Neural progenitor cell (in vitro differentiated cells): ENCODE results near the gene OR51E1. TPM values are rescaled to one million over a fixed set of nuclear protein-coding genes. Genes with fewer than 3 reads are reported as not detected.

ENCODE experiments used
- DNase-seq: peaks from one replicate; pipeline ENCODE4 v3.0.0-alpha.2; 2016; ENCODE audit warnings: low spot score
- H2AFZ ChIP-seq: fragments of 200-600 bp; sonication (generic); replicated peaks from 2 replicates; pipeline ENCODE4 v1.6.1; 2016; ENCODE audit warnings: antibody characterized with exemption
- H3F3A ChIP-seq: fragments of 200-600 bp; sonication (generic); 2 replicates; pipeline ENCODE4 v1.6.1; 2016; ENCODE audit warnings: antibody characterized with exemption, low read depth
- H3K27ac ChIP-seq: fragments of 200-600 bp; sonication (generic); 2 replicates; pipeline ENCODE4 v1.5.1; 2016; ENCODE audit warnings: mild to moderate bottlenecking
- H3K27me3 ChIP-seq: fragments of 200-600 bp; sonication (generic); 2 replicates; pipeline ENCODE4 v1.6.1; 2016; ENCODE audit warnings: mild to moderate bottlenecking, moderate library complexity
- H3K36me3 ChIP-seq: fragments of 200-600 bp; sonication (generic); 2 replicates; pipeline ENCODE4 v1.5.1; 2016
- H3K4me1 ChIP-seq: fragments of 200-600 bp; sonication (generic); 2 replicates; pipeline ENCODE4 v1.6.1; 2016; ENCODE audit warnings: mixed run types
- H3K4me2 ChIP-seq: fragments of 200-600 bp; sonication (generic); 2 replicates; pipeline ENCODE4 v1.6.1; 2016
- H3K4me3 ChIP-seq: fragments of 200-600 bp; sonication (generic); 2 replicates; pipeline ENCODE4 v1.5.1; 2016
- H3K79me2 ChIP-seq: fragments of 200-600 bp; sonication (generic); 2 replicates; pipeline ENCODE4 v1.6.1; 2016; ENCODE audit warnings: low read depth
- H3K9ac ChIP-seq: fragments of 200-600 bp; sonication (generic); 2 replicates; pipeline ENCODE4 v1.6.1; 2016
- H3K9me3 ChIP-seq: fragments of 200-600 bp; sonication (generic); 2 replicates; pipeline ENCODE4 v1.5.1; 2016; ENCODE audit warnings: low read depth
- H4K20me1 ChIP-seq: fragments of 200-600 bp; sonication (generic); 2 replicates; pipeline ENCODE4 v1.6.1; 2016; ENCODE audit warnings: low read depth
- H3K27ac Mint-ChIP-seq: 3 replicates; pipeline ENCODE4 v1.8.0; 2021; ENCODE audit warnings: mixed read lengths
- H3K27me3 Mint-ChIP-seq: 2 replicates; pipeline ENCODE4 v1.8.0; 2022; ENCODE audit warnings: low read depth, mild to moderate bottlenecking, inconsistent platforms, moderate library complexity, mixed read lengths; ENCODE audit not compliant: insufficient read depth
- H3K36me3 Mint-ChIP-seq: 3 replicates; pipeline ENCODE4 v1.8.0; 2021; ENCODE audit warnings: mixed read lengths
- H3K4me1 Mint-ChIP-seq: 3 replicates; pipeline ENCODE4 v1.8.0; 2021; ENCODE audit warnings: mixed read lengths
- H3K4me3 Mint-ChIP-seq: 3 replicates; pipeline ENCODE4 v1.8.0; 2021; ENCODE audit warnings: mild to moderate bottlenecking, moderate library complexity, mixed read lengths
- H3K9me3 Mint-ChIP-seq: 3 replicates; pipeline ENCODE4 v1.8.0; 2020; ENCODE audit warnings: mixed read lengths
- CTCF ChIP-seq: fragments of 200-600 bp; sonication (generic); IDR thresholded peaks from 2 replicates; pipeline ENCODE4 v1.5.1; 2017; ENCODE audit warnings: antibody characterized with exemption, mild to moderate bottlenecking
- EZH2 ChIP-seq: fragments of 200-600 bp; sonication (generic); IDR thresholded peaks from 2 replicates; pipeline ENCODE4 v1.6.1; 2017; ENCODE audit warnings: antibody characterized with exemption, mild to moderate bottlenecking, moderate library complexity
- EZH2phosphoT487 ChIP-seq: fragments of 200-600 bp; sonication (generic); IDR thresholded peaks from 2 replicates; pipeline ENCODE4 v1.6.1; 2017; ENCODE audit warnings: antibody characterized with exemption
- total RNA-seq: library from RNA; depleted of rRNA; stranded (reverse); fragments of >200 nt; gene quantifications from 2 replicates; pipeline ENCODE4 v1.2.3, GENCODE V29; 2015; ENCODE audit warnings: low replicate concordance

OR51E1 gene
- total RNA-seq, 1 donor from 2014 or later, result not detected

GRCh38 chr11:4664183-4664582 lies 20.4 kb downstream of the OR51E1 start:
- Mint-ChIP-seq H3K4me3 (no peak overlapping the region), H3K4me1 (no peaks in the 10 kb centered on the region), H3K9me3 (no peaks in the 10 kb centered on the region), H3K27me3 (no peaks in the 10 kb centered on the region), H3K27ac (no peak overlapping the region), H3K36me3 (no peaks in the 10 kb centered on the region)
- H3K27ac ChIP-seq, result no peak overlapping the region
- H2AFZ ChIP-seq, result no peak overlapping the region
- no peak for TF ChIP-seq EZH2phosphoT487
- TF ChIP-seq CTCF, result no peak
- TF ChIP-seq EZH2, result no peak
- DNase-seq, result no peak
- H4K20me1 ChIP-seq, result no peaks in the 10 kb centered on the region
- H3K27me3 ChIP-seq, result no peaks in the 10 kb centered on the region
- no peaks in the 10 kb centered on the region for H3K9me3 ChIP-seq
- H3K4me2 ChIP-seq, result no peak overlapping the region
- H3F3A ChIP-seq, result no peaks in the 10 kb centered on the region
- no peaks in the 10 kb centered on the region for H3K4me1 ChIP-seq
- no peak overlapping the region for H3K4me3 ChIP-seq
- H3K9ac ChIP-seq, result no peak overlapping the region
- no peaks in the 10 kb centered on the region for H3K36me3 ChIP-seq
- H3K79me2 ChIP-seq, result no peaks in the 10 kb centered on the region

- Mint-ChIP-seq H3K4me3 (no peak overlapping the region), H3K36me3 (no peaks in the 10 kb centered on the region), H3K27ac (no peak overlapping the region), H3K9me3 (no peaks in the 10 kb centered on the region), H3K27me3 (no peaks in the 10 kb centered on the region), H3K4me1 (no peaks in the 10 kb centered on the region)
- Histone ChIP-seq H4K20me1 (no peaks in the 10 kb centered on the region), H3K79me2 (no peaks in the 10 kb centered on the region), H3K36me3 (no peaks in the 10 kb centered on the region), H3K4me3 (no peak overlapping the region), H2AFZ (no peak overlapping the region), H3K4me1 (no peaks in the 10 kb centered on the region), H3K9ac (no peak overlapping the region), H3K9me3 (no peaks in the 10 kb centered on the region), H3K27me3 (no peaks in the 10 kb centered on the region), H3F3A (no peaks in the 10 kb centered on the region), H3K27ac (no peak overlapping the region), H3K4me2 (no peak overlapping the region)
- no peak for TF ChIP-seq CTCF
- no peak for TF ChIP-seq EZH2phosphoT487
- no peak for TF ChIP-seq EZH2
- DNase-seq, result no peak
Measured at GRCh38 chr11:4664786-4665185, 21.0 kb downstream of the OR51E1 start.

- Histone ChIP-seq H4K20me1 (no peaks in the 10 kb centered on the region), H3K9ac (no peak overlapping the region), H3K9me3 (no peaks in the 10 kb centered on the region), H3F3A (no peaks in the 10 kb centered on the region), H2AFZ (no peak overlapping the region), H3K36me3 (no peaks in the 10 kb centered on the region), H3K27ac (no peak overlapping the region), H3K4me3 (no peak overlapping the region), H3K27me3 (no peaks in the 10 kb centered on the region), H3K79me2 (no peaks in the 10 kb centered on the region), H3K4me2 (no peak overlapping the region), H3K4me1 (no peaks in the 10 kb centered on the region)
- no peaks in the 10 kb centered on the region for H3K4me1 Mint-ChIP-seq
- H3K9me3 Mint-ChIP-seq, result no peaks in the 10 kb centered on the region
- no peak overlapping the region for H3K4me3 Mint-ChIP-seq
- no peak for DNase-seq
- no peak overlapping the region for H3K27ac Mint-ChIP-seq
- no peaks in the 10 kb centered on the region for H3K27me3 Mint-ChIP-seq
- TF ChIP-seq EZH2, result no peak
- TF ChIP-seq CTCF, result no peak
- TF ChIP-seq EZH2phosphoT487, result no peak
- no peaks in the 10 kb centered on the region for H3K36me3 Mint-ChIP-seq
Measured at GRCh38 chr11:4665424-4665823, 21.6 kb downstream of the OR51E1 start.
